ENCODE results near the gene TAS2R1.

- TF ChIP-seq CTCF (IDR thresholded peaks at IDR 0.05), result no peak
- no peak for TF ChIP-seq ZFX (IDR thresholded peaks at IDR 0.05; ENCODE audit: borderline replicate concordance)
Observed at GRCh38 chr5:9625731-9626130, 4.4 kb downstream of the TAS2R1 start.

Measured in 22Rv1 (cell line).